Endometrium (tissue), 2 donors: ENCODE data around the gene CLN6.

Source experiments
- FAIRE-seq: peaks from 2 replicates; lab custom pipeline; 2012; peaks lifted over from hg19 to GRCh38; lab: Jason Lieb, UNC
- donor health status: control.
- donor health status: control.

Gene CLN6

GRCh38 chr15:68229386-68230156, at the start of gene CLN6:
Gene CLN6 (minus strand): TSS chr15:68229728. CDS start chr15:68229584, 144 bp downstream.
- FAIRE-seq: no peak

- no peak for FAIRE-seq
Observed at GRCh38 chr15:68278595-68279405, 49.3 kb upstream of the CLN6 start.

DNA sequence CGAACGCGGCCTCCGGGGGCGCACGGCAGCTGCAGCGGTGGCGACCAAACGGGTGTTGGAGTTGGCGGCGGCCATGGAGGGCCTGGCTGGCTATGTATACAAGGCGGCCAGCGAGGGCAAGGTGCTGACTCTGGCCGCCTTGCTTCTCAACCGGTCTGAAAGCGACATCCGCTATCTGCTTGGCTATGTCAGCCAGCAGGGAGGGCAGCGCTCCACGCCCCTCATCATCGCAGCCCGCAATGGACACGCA, 48.7 kb upstream of the CLN6 start:
- FAIRE-seq: no peak

- FAIRE-seq: no peak
Observed at GRCh38 chr15:68277603-68278344, 48.2 kb upstream of the CLN6 start, which contains the start of gene FEM1B. Gene FEM1B (plus strand): TSS chr15:68277745. CDS start chr15:68278418, 673 bp downstream.

DNA sequence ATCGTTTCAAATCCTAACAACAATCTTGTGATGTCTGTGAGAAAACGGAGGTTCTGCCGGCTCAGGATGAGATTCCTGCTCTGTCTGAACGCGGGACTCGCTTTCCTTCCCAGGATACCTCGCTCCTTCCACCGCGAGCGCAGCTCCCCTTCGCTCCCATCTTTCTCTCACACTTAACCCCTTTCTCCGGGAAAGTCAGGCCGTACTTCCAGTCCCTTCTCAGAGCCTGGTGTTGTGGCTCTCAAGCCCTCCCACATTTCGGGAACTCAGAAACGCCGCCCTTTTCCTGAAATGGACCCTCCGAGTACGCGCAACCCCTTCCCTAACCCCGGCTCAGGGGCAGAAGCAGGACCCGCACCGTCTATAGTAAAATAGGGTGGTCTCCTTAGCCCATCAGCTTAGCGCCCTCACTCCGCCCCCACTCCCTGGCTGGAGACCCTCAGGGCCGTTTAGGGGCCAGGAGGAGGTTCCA, 47.6 kb upstream of the CLN6 start:
- no peak for FAIRE-seq

GRCh38 chr15:68276668-68277067, 47.1 kb upstream of the CLN6 start:
- no peak for FAIRE-seq

GRCh38 chr15:68275165-68275746, 45.7 kb upstream of the CLN6 start:
- FAIRE-seq: no peak

GRCh38 chr15:68274201-68274848, 44.8 kb upstream of the CLN6 start:
- no peak for FAIRE-seq

GRCh38 chr15:68272721-68273271, 43.3 kb upstream of the CLN6 start:
- FAIRE-seq: no peak

GRCh38 chr15:68271854-68272471, 42.4 kb upstream of the CLN6 start:
- FAIRE-seq: no peak

DNA sequence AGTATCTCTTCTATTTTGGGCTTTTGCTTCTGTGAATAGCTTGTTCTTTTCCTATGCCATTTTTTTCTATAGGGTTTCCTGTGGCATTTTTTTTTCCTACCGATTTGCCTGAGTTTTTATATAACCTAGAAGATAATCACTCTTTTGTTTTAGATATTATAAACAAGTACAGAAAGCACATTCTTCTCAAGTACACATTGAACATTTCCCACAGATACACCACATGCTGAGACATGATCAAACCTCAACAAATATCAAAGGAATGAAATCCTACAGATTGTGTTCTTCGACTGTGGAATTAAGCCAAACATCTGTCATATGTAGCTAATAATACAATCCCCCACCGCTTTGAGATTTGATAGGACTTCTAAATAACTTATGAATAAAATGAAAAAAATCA, 38.9 kb upstream of the CLN6 start:
- FAIRE-seq: no peak

DNA sequence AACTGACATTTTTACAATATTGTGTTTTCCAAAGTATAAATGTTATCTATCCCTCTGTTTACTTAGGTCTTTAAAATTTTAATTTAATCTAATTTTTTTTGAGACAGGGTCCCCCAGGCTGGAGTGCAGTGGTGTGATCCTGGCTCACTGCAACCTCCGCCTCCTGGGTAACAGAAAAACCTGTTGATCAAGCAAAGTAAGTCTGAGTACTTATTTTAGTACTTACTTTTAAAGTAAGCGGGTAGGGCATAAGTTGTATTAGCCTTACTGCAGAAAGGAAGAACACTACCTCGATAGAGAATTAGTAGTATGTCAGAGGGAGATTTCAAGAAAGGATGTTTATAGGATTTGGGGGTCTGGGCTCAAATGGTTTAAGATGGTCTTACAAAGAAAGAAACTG, 36.1 kb upstream of the CLN6 start:
- no peak for FAIRE-seq

- FAIRE-seq: peak; percentile 8
Observed at GRCh38 chr15:68265081-68265480, 35.6 kb upstream of the CLN6 start.

DNA sequence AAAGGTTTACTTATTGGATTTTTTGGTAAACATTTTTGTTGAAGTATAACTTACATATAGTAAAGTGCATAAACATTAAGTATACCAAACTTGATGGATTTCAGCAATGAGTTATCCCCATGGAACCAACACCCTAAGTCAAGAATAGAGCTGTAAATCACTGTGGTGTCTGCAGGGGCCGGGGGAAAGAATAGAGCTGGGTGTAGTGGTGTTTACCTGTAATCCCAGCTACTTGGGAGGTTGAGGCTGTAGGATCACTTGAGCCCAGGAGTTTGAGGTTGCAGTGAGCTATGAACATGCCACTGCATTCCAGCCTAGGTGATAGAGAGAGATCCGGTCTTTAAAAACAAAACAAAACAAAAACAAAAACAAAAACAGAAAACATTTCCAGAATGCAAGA, 34.8 kb upstream of the CLN6 start:
- FAIRE-seq: no peak

GRCh38 chr15:68262514-68263356, 33.2 kb upstream of the CLN6 start:
- FAIRE-seq: no peak

DNA sequence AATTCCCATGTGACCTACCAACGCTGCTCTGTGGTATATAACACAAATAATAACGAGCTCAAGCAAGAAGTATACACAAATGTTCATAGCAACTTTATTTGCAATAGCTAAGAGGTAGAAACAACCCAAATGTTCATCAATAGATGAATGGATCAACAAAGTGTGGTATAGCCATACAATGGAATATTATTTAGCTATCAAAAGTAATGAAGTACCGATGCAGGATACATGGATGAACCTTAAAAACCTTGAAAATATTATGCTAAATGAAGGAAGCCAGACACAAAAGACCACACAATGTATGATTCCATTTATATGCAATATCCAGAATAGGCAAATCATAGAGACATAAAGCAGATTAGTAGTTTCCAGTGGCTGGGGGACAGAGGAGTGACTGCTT, 32.5 kb upstream of the CLN6 start:
- no peak for FAIRE-seq

DNA sequence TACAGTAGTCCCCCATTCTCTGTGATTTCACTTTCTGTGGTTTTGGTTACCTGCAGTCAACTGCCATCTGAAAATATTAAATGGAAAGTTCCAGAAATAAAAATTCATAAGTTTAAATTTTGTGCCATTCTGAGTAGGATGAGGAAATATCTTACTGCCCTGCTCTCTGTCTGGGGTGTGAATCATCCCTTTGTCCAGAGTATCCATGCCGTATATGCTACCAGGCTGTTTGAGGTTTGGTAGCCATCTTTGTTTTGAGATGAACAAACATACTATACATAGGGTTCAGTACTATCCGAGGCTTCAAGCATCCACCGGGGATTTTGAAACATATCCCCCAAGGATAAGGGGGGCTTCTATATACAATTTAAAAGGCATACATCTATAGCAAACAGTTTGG, 31.7 kb upstream of the CLN6 start:
- no peak for FAIRE-seq

- FAIRE-seq: no peak
Observed at GRCh38 chr15:68259883-68260282, 30.4 kb upstream of the CLN6 start.

DNA sequence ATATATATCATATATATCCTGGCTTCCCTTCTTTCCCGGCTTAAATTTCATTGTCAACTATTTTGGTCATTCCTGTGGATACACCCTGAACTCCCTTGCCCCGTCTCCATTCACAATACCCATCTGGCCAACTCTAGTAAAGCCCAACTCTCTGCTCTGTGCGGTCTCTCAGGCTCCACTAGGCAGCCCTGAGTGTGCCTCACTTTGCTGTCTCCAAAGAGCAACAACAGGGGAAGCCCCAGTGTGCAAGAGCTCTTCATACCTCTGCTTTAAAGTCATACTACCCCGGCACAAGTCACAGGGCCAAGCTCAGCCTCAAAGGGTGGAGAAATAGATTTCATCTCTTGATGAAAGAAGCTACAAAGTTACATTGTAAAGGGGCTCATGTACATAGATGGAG, 29.2 kb upstream of the CLN6 start:
- FAIRE-seq: no peak
